Tibial artery (tissue), 4 donors: Measurements from ENCODE around the gene GRID2.

ENCODE experiments used
- DNase-seq, 2 donors: peaks; one replicate each; pipeline ENCODE4 v3.0.0-alpha.2; 2019
- H3K27ac ChIP-seq, 2 donors: fragments of 200-600 bp; sonication (generic) in 1 of 2; 1 replicate in 1 of 2; 2 replicates in 1 of 2; pipeline ENCODE4 v1.5.1; 2018 to 2019; ENCODE audit warnings: mild to moderate bottlenecking in 1 of 2
- H3K27me3 ChIP-seq, 2 donors: fragments of 200-600 bp; sonication (generic) in 1 of 2; one replicate each; pipeline versions ENCODE4 v1.5.1 to v1.6.0; 2016 to 2019
- H3K36me3 ChIP-seq, 3 donors: fragments of 200-600 bp; sonication (generic) in 2 of 3; one replicate each; pipeline ENCODE4 v1.5.1; 2016 to 2019; ENCODE audit warnings: mild to moderate bottlenecking in 2 of 3
- H3K4me1 ChIP-seq, 4 donors: fragments of 200-600 bp; sonication (generic) in 2 of 4; 1 replicate in 3 of 4; 2 replicates in 1 of 4; pipeline ENCODE4 v1.5.1; 2016 to 2019
- H3K4me3 ChIP-seq, 2 donors: fragments of 200-600 bp; sonication (generic) in 1 of 2; 1 replicate in 1 of 2; 2 replicates in 1 of 2; pipeline ENCODE4 v1.5.1; 2018 to 2019; ENCODE audit warnings: mild to moderate bottlenecking in 2 of 2
- H3K9me3 ChIP-seq, 3 donors: fragments of 200-600 bp; sonication (generic) in 1 of 3; one replicate each; pipeline ENCODE4 v1.5.1; 2016 to 2019
- CTCF ChIP-seq, 2 experiments: fragments of 200-600 bp in 1 of 2; fragments of 450-650 bp in 1 of 2; IDR thresholded peaks; one replicate each; pipeline ENCODE4 v1.5.1; 2017 to 2019; ENCODE audit warnings: antibody characterized with exemption in 2 of 2, mild to moderate bottlenecking in 1 of 2, moderate library complexity in 1 of 2
- intact Hi-C: fragments of 100-400 bp; cut with DNase I; formaldehyde crosslinking; loops from one replicate; pipeline ENCODE4 v1.15.0; 2023; ENCODE audit warnings: low total_unique reads

GRID2 gene

GRCh38 chr4:93183576-93183975, 879.8 kb downstream of the GRID2 start:
- Histone ChIP-seq H3K4me3 (no peak overlapping the region), H3K27ac (no peak overlapping the region), H3K9me3 (no peaks in the 10 kb centered on the region), H3K36me3 (no peaks in the 10 kb centered on the region), H3K27me3 (no peaks in the 10 kb centered on the region), H3K4me1 (no peaks in the 10 kb centered on the region)
- intact Hi-C loops, result no loop called here
- no peak for TF ChIP-seq CTCF (IDR thresholded peaks at IDR 0.05)
- no peak for DNase-seq

- Histone ChIP-seq H3K36me3 (no peaks in the 10 kb centered on the region), H3K4me1 (no peaks in the 10 kb centered on the region), H3K9me3 (no peaks in the 10 kb centered on the region), H3K4me3 (no peak overlapping the region), H3K27me3 (no peaks in the 10 kb centered on the region), H3K27ac (no peak overlapping the region)
- intact Hi-C loops, result no loop called here
- no peak for TF ChIP-seq CTCF (IDR thresholded peaks at IDR 0.05)
- no peak for DNase-seq
Measured at GRCh38 chr4:93184053-93184452, 880.3 kb downstream of the GRID2 start.

GRCh38 chr4:93186846-93187245, 883.1 kb downstream of the GRID2 start:
- H3K4me3 ChIP-seq, result no peak overlapping the region
- intact Hi-C loops, result no loop called here
- no peak for DNase-seq

GRCh38 chr4:93187466-93187865, 883.7 kb downstream of the GRID2 start:
- no peak for TF ChIP-seq CTCF (IDR thresholded peaks at IDR 0.05)
- Histone ChIP-seq H3K4me1 (no peaks in the 10 kb centered on the region), H3K27me3 (no peaks in the 10 kb centered on the region), H3K4me3 (no peak overlapping the region), H3K9me3 (no peaks in the 10 kb centered on the region), H3K27ac (no peak overlapping the region), H3K36me3 (no peaks in the 10 kb centered on the region)
- no peak for DNase-seq
- intact Hi-C loops, result no loop called here

More at GRCh38 chr4:93186846-93187245, 883.1 kb downstream of the GRID2 start:
- no peak overlapping the region for H3K27ac ChIP-seq
- no peaks in the 10 kb centered on the region for H3K27me3 ChIP-seq
- H3K4me1 ChIP-seq, result no peaks in the 10 kb centered on the region
- no peaks in the 10 kb centered on the region for H3K9me3 ChIP-seq
- TF ChIP-seq CTCF (IDR thresholded peaks at IDR 0.05), result no peak
- H3K36me3 ChIP-seq, result no peaks in the 10 kb centered on the region

- no peaks in the 10 kb centered on the region for H3K36me3 ChIP-seq
- no peaks in the 10 kb centered on the region for H3K27me3 ChIP-seq
- no peak overlapping the region for H3K4me3 ChIP-seq
- no peak for TF ChIP-seq CTCF (IDR thresholded peaks at IDR 0.05)
- H3K9me3 ChIP-seq, result no peaks in the 10 kb centered on the region
- intact Hi-C loops, result no loop called here
- no peaks in the 10 kb centered on the region for H3K4me1 ChIP-seq
- no peak for DNase-seq
- H3K27ac ChIP-seq, result no peak overlapping the region
Measured at GRCh38 chr4:93187892-93188291, 884.1 kb downstream of the GRID2 start.

- H3K9me3 ChIP-seq, result no peaks in the 10 kb centered on the region
- intact Hi-C loops, result no loop called here
- H3K4me1 ChIP-seq, result no peaks in the 10 kb centered on the region
- no peak overlapping the region for H3K4me3 ChIP-seq
- no peak for DNase-seq
- TF ChIP-seq CTCF (IDR thresholded peaks at IDR 0.05), result peak in 1 of 2 experiments; percentile 19
- no peaks in the 10 kb centered on the region for H3K36me3 ChIP-seq
- no peaks in the 10 kb centered on the region for H3K27me3 ChIP-seq
- H3K27ac ChIP-seq, result no peak overlapping the region
Measured at GRCh38 chr4:93199492-93199891, 895.7 kb downstream of the GRID2 start.
